AG10803 (cell line): ENCODE data around the gene ME2.

Experiments used
- DNase-seq: peaks from one replicate; pipeline ENCODE4 v3.0.0; 2010; ENCODE audit warnings: low read depth
- H3K4me3 ChIP-seq: 2 replicates; pipeline ENCODE4 v1.5.1; 2011; ENCODE audit warnings: mild to moderate bottlenecking, low read length, control low read depth
- CTCF ChIP-seq: conservative IDR thresholded peaks from 2 replicates; pipeline ENCODE4 v1.5.1; 2011; ENCODE audit warnings: mild to moderate bottlenecking, low read length, control low read depth, inconsistent platforms

Gene ME2

GRCh38 chr18:50896093-50896492 lies 17.2 kb downstream of the ME2 start:
- TF ChIP-seq CTCF = no peak
- DNase-seq = no peak
- H3K4me3 ChIP-seq = no peak overlapping the region

GRCh38 chr18:50898919-50899318 lies 20.0 kb downstream of the ME2 start:
- DNase-seq = no peak
- H3K4me3 ChIP-seq = no peak overlapping the region
- TF ChIP-seq CTCF = no peak

- DNase-seq = no peak
- H3K4me3 ChIP-seq = no peak overlapping the region
Observed at GRCh38 chr18:50902797-50903196, 23.9 kb downstream of the ME2 start.

GRCh38 chr18:50906843-50907242 lies 27.9 kb downstream of the ME2 start:
- no peak for TF ChIP-seq CTCF
- DNase-seq = no peak
- H3K4me3 ChIP-seq = no peak overlapping the region

More at GRCh38 chr18:50902797-50903196, 23.9 kb downstream of the ME2 start:
- TF ChIP-seq CTCF = no peak

GRCh38 chr18:50909261-50909660 lies 30.3 kb downstream of the ME2 start:
- TF ChIP-seq CTCF = no peak
- no peak for DNase-seq
- no peak overlapping the region for H3K4me3 ChIP-seq

GRCh38 chr18:50911006-50911405 lies 32.1 kb downstream of the ME2 start:
- no peak overlapping the region for H3K4me3 ChIP-seq
- DNase-seq = no peak
- TF ChIP-seq CTCF = no peak

- no peak for DNase-seq
- TF ChIP-seq CTCF = no peak
- H3K4me3 ChIP-seq = no peak overlapping the region
Observed at GRCh38 chr18:50917021-50917420, 38.1 kb downstream of the ME2 start.
